Loucy (cell line): ENCODE results near the gene TTLL12.

Source experiments
- EZH2phosphoT487 ChIP-seq: fragments of 200-600 bp; IDR thresholded peaks from 2 replicates; pipeline ENCODE4 v1.6.1; 2018; ENCODE audit warnings: antibody characterized with exemption, mild to moderate bottlenecking, moderate library complexity, borderline replicate concordance
- TF ChIP-seq, protein P1 (sequence below): fragments of 200-600 bp; sonication (generic); conservative IDR thresholded peaks from 2 replicates; pipeline ENCODE4 v1.5.1; 2014; ENCODE audit warnings: mild to moderate bottlenecking, antibody characterized with exemption, low read length

DNA sequence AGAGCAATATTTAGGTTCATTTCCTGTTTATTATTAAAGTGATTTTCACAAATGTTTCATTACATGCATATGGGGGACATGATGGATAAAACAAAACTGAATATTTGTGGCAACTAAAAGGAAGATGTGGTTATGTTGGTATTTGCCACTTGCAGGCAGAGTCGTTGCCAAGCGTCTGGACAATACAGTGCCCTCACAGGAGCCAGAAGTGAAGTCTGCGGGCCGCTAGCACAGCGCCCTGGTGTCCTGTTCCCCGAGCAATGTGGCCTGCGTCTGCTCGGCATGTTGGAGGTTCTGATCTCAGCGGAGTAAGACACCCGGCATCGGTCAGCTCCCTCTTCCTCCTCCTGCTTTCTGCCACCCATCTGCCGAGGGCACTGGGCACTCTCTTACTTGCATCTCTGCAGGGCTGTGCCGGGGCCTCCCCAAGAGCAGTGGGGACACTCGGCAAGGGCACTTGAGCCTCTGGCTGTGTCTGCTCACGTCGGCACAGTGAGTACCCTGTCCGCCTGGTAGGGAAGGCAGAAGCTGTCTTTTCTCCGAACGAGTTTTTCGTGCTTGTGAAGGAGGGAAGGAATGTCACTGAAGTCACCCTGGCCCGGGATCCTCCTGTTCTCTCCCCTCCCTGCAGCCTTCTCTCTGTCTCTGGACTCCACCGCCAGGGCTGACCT, 10.5 kb upstream of the TTLL12 start:
- TF ChIP-seq, protein P1, sequence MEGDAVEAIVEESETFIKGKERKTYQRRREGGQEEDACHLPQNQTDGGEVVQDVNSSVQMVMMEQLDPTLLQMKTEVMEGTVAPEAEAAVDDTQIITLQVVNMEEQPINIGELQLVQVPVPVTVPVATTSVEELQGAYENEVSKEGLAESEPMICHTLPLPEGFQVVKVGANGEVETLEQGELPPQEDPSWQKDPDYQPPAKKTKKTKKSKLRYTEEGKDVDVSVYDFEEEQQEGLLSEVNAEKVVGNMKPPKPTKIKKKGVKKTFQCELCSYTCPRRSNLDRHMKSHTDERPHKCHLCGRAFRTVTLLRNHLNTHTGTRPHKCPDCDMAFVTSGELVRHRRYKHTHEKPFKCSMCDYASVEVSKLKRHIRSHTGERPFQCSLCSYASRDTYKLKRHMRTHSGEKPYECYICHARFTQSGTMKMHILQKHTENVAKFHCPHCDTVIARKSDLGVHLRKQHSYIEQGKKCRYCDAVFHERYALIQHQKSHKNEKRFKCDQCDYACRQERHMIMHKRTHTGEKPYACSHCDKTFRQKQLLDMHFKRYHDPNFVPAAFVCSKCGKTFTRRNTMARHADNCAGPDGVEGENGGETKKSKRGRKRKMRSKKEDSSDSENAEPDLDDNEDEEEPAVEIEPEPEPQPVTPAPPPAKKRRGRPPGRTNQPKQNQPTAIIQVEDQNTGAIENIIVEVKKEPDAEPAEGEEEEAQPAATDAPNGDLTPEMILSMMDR, result no peak
- no peak for TF ChIP-seq EZH2phosphoT487
